ENCODE measurements around the gene CPSF3. TPM values are rescaled to one million over a fixed set of nuclear protein-coding genes. Genes with fewer than 3 reads are reported as not detected.
"Not testable (repeated sequence)": the region's sequence is repeated elsewhere in the genome, so short reads cannot be mapped to it uniquely, and the experiment has no call there.

CPSF3 gene
- total RNA-seq, 2 experiments from 2014 or later: 64.5 to 65.7 TPM

GRCh38 chr2:9388199-9388681 is 35.2 kb upstream of the CPSF3 start:
- H3K27ac Mint-ChIP-seq: no peak overlapping the region
- CTCF ChIA-PET: no interaction called here

GRCh38 chr2:9388950-9389911 is 34.2 kb upstream of the CPSF3 start:
- Mint-ChIP-seq H3K4me3 (no peak overlapping the region), H3K4me1 (ENCODE audit: low read depth) (no peaks in the 10 kb centered on the region), H3K9me3 (no peaks in the 10 kb centered on the region), H3K27ac (no peak overlapping the region), H3K36me3 (ENCODE audit: low read depth) (no peaks in the 10 kb centered on the region), H3K27me3 (ENCODE audit: low read depth) (no peaks in the 10 kb centered on the region)
- intact Hi-C loops (cut with micrococcal nuclease): no loop called here
- CTCF ChIA-PET: interaction anchor here (0.6 to 0.9 kb wide), 2 partner anchors 25 to 121 kb away, joined by 3 to 4 read pairs; no protein-coding TSS in a partner anchor
- no peak for DNase-seq

More at GRCh38 chr2:9388199-9388681, 35.2 kb upstream of the CPSF3 start:
- no peaks in the 10 kb centered on the region for H3K36me3 Mint-ChIP-seq (ENCODE audit: low read depth)
- no peaks in the 10 kb centered on the region for H3K27me3 Mint-ChIP-seq (ENCODE audit: low read depth)
- no peak for DNase-seq
- no peak overlapping the region for H3K4me3 Mint-ChIP-seq
- intact Hi-C loops (cut with micrococcal nuclease): no loop called here
- no peaks in the 10 kb centered on the region for H3K4me1 Mint-ChIP-seq (ENCODE audit: low read depth)
- H3K9me3 Mint-ChIP-seq: no peaks in the 10 kb centered on the region

GRCh38 chr2:9390151-9390850 is 33.2 kb upstream of the CPSF3 start:
- no peaks in the 10 kb centered on the region for H3K27me3 Mint-ChIP-seq (ENCODE audit: low read depth)
- H3K4me1 Mint-ChIP-seq (ENCODE audit: low read depth): no peaks in the 10 kb centered on the region
- H3K27ac Mint-ChIP-seq: no peak overlapping the region
- intact Hi-C loops (cut with micrococcal nuclease): no loop called here
- DNase-seq: no peak
- no peaks in the 10 kb centered on the region for H3K36me3 Mint-ChIP-seq (ENCODE audit: low read depth)
- no peaks in the 10 kb centered on the region for H3K9me3 Mint-ChIP-seq
- H3K4me3 Mint-ChIP-seq: no peak overlapping the region
- CTCF ChIA-PET: no interaction called here

GRCh38 chr2:9390991-9391390 is 32.5 kb upstream of the CPSF3 start:
- H3K27me3 Mint-ChIP-seq (ENCODE audit: low read depth): no peaks in the 10 kb centered on the region
- CTCF ChIA-PET: no interaction called here
- no peak overlapping the region for H3K4me3 Mint-ChIP-seq
- H3K27ac Mint-ChIP-seq: no peak overlapping the region
- no peaks in the 10 kb centered on the region for H3K36me3 Mint-ChIP-seq (ENCODE audit: low read depth)
- no peaks in the 10 kb centered on the region for H3K9me3 Mint-ChIP-seq
- intact Hi-C loops (cut with micrococcal nuclease): no loop called here
- no peaks in the 10 kb centered on the region for H3K4me1 Mint-ChIP-seq (ENCODE audit: low read depth)
- DNase-seq: no peak

- CTCF ChIA-PET: no interaction called here
- Mint-ChIP-seq H3K36me3 (ENCODE audit: low read depth) (no peaks in the 10 kb centered on the region), H3K27ac (no peak overlapping the region), H3K9me3 (no peaks in the 10 kb centered on the region), H3K4me3 (no peak overlapping the region), H3K4me1 (ENCODE audit: low read depth) (no peaks in the 10 kb centered on the region), H3K27me3 (ENCODE audit: low read depth) (no peaks in the 10 kb centered on the region)
- no peak for DNase-seq
- intact Hi-C loops (cut with micrococcal nuclease): no loop called here
These were observed 31.3 kb upstream of the CPSF3 start for GRCh38 chr2:9391961-9392720.

- Mint-ChIP-seq H3K27ac (no peak overlapping the region), H3K4me1 (ENCODE audit: low read depth) (no peaks in the 10 kb centered on the region), H3K4me3 (no peak overlapping the region), H3K36me3 (ENCODE audit: low read depth) (no peaks in the 10 kb centered on the region), H3K27me3 (ENCODE audit: low read depth) (no peaks in the 10 kb centered on the region), H3K9me3 (no peaks in the 10 kb centered on the region)
- intact Hi-C loops (cut with micrococcal nuclease): no loop called here
- CTCF ChIA-PET: no interaction called here
- DNase-seq: no peak
These were observed 30.3 kb upstream of the CPSF3 start for GRCh38 chr2:9392898-9393765.

- Mint-ChIP-seq H3K9me3 (no peaks in the 10 kb centered on the region), H3K36me3 (ENCODE audit: low read depth) (no peaks in the 10 kb centered on the region), H3K4me1 (ENCODE audit: low read depth) (no peaks in the 10 kb centered on the region), H3K4me3 (no peak overlapping the region), H3K27me3 (ENCODE audit: low read depth) (no peaks in the 10 kb centered on the region), H3K27ac (no peak overlapping the region)
- no peak for DNase-seq
- CTCF ChIA-PET: no interaction called here
- intact Hi-C loops (cut with micrococcal nuclease): no loop called here
These were observed 28.6 kb upstream of the CPSF3 start for GRCh38 chr2:9394816-9395215.

- Mint-ChIP-seq H3K9me3 (no peaks in the 10 kb centered on the region), H3K27me3 (ENCODE audit: low read depth) (no peaks in the 10 kb centered on the region), H3K27ac (no peak overlapping the region), H3K4me1 (ENCODE audit: low read depth) (no peaks in the 10 kb centered on the region), H3K4me3 (no peak overlapping the region), H3K36me3 (ENCODE audit: low read depth) (no peaks in the 10 kb centered on the region)
- intact Hi-C loops (cut with micrococcal nuclease): no loop called here
- no peak for DNase-seq
- CTCF ChIA-PET: no interaction called here
These were observed 26.3 kb upstream of the CPSF3 start for GRCh38 chr2:9397201-9397600.

- H3K27ac Mint-ChIP-seq; H3K4me3 Mint-ChIP-seq; intact Hi-C loops (cut with micrococcal nuclease); CTCF ChIA-PET; H3K27me3 Mint-ChIP-seq (ENCODE audit: low read depth); H3K36me3 Mint-ChIP-seq (ENCODE audit: low read depth); H3K9me3 Mint-ChIP-seq; DNase-seq; H3K4me1 Mint-ChIP-seq (ENCODE audit: low read depth): not testable (repeated sequence)
These were observed 25.2 kb upstream of the CPSF3 start for GRCh38 chr2:9398251-9398650.

- Mint-ChIP-seq H3K27ac (no peak overlapping the region), H3K4me3 (no peak overlapping the region), H3K27me3 (ENCODE audit: low read depth) (no peaks in the 10 kb centered on the region)
These were observed 24.3 kb upstream of the CPSF3 start for GRCh38 chr2:9398881-9399780.

More at GRCh38 chr2:9398881-9399780, 24.3 kb upstream of the CPSF3 start:
- Mint-ChIP-seq H3K36me3 (ENCODE audit: low read depth) (no peaks in the 10 kb centered on the region), H3K9me3 (no peaks in the 10 kb centered on the region), H3K4me1 (ENCODE audit: low read depth) (no peaks in the 10 kb centered on the region)
- no peak for DNase-seq
- intact Hi-C loops (cut with micrococcal nuclease): no loop called here
- CTCF ChIA-PET: no interaction called here

Measured in activated naive CD4-positive, alpha-beta T cell treated with anti-CD3 and anti-CD28 coated beads for 36 hours (primary cell).